ENCODE measurements around the gene CD58. TPM values are rescaled to one million over a fixed set of nuclear protein-coding genes. Genes with fewer than 3 reads are reported as not detected.

Gene CD58
- polyA plus RNA-seq, 4 donors: 11.1 to 19.6 (median 17.1) TPM

DNA sequence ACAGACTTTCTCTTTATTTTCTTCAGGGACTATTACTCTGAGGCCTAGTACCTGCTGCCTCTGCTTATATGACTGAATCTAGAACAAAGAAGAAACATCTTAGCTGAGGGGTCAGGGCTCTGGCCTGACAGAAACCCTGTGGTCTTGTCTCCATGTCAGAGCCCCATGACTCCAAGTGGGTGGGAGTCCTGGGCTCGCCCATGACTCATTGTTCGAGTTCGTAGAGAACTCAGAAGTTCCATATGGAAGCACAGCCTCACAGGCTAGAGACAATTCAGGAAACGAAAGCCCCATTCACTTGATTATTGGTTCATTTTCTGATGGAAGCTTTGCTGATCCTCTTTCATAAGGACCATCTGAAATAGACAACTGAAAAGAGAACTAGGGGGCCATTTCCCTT, 73.2 kb downstream of the CD58 start:
- DNase-seq (ENCODE audit: low read depth in 4 of 4, low spot score in 3 of 4): no peak

DNA sequence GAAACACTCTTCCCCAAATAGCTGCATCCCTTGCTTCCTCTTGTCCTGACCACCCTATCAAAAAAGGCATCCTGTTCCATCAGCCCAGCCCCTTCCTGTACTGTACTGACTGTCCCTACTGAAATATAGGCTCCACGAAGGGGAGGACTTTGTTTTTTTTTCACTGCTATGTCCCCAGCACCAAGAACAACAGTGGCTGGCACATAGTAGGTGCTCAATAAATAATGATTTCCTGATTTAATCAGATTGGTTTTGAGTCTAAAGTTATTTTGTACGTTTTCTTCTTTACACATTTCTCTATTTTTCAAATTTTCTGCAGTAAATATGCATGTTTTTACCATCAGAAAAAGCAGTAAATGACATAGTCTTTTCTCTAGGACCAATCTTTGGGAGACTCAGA, 73.9 kb downstream of the CD58 start:
- DNase-seq (ENCODE audit: low read depth in 4 of 4, low spot score in 3 of 4): no peak

DNA sequence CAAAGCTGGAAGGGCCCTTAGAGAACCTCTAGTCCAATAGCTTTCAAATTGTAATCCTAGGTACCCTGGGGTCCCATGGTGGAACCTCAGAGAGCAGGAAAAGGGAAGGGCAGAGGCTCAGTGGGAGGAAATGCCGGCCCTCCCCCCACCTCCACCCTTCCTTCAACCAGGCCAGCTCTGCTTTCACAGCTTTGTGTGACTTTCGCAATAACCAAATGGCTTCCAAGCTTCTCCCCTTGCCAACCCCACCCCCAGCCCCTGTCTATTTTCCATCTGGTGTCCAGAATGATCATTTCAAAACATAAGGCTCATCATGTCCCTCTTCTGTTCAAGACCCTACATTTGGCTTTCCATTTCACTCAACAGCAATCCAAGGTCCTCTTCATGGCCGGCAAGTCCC, 74.4 kb downstream of the CD58 start:
- no peak for DNase-seq (ENCODE audit: low read depth in 4 of 4, low spot score in 3 of 4)

DNA sequence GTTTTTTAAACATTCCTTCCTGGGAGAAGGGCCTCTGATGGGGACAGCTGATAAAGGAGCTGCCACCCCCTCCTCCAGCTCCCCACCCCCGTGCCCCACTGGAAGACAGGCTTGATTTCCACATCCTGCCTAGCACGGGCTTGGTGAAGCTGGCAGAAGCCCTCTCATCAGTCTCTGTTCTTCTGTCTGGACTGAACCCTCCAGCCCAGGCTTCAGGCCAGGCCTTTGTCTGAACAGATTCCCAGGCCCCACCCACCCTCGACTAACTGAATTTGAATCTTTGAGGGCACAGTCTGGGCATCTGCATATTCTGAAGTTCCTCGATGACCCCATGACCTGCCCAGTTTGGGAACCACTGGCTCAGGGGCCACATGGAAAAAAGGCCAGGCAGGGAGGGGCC, 75.3 kb downstream of the CD58 start:
- DNase-seq (ENCODE audit: low read depth in 4 of 4, low spot score in 3 of 4): no peak

DNA sequence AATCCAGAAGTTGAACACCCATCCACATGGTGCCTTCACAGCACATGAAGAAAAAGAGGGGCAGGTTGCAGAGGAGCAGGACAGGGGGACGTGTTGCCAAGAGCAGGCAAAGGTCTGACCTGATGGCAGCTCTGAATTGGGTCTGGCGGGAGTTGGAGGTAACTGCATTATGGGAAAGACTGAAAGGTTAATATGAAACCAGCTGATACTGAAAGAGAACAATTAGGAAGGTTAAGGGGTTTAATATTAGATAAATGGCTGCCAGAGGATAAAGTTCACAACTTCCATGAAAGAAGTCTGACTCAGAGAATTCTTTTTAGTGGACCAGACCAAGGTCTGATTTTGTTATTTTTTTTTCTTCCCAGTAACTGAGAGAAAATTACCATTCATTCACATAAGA, 76.1 kb downstream of the CD58 start:
- no peak for DNase-seq (ENCODE audit: low read depth in 4 of 4, low spot score in 3 of 4)

DNA sequence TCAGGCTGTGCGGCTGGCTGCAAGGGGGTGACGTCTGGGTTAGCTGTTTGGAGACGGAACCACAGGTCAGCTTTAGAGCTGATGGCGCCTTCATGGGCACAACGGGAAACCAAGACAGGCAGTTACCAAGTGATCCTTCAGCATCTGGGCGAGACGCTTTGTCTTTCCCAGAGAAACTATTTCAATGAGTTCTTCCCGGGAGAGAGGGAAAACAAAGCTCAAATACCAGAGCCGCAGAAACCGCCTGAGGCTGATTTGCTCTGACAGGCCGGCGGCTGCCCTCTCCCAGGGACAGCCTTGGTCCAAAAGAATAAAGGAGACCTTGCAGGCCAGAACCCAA, 76.5 kb downstream of the CD58 start:
- DNase-seq (ENCODE audit: low read depth in 4 of 4, low spot score in 3 of 4): no peak

DNA sequence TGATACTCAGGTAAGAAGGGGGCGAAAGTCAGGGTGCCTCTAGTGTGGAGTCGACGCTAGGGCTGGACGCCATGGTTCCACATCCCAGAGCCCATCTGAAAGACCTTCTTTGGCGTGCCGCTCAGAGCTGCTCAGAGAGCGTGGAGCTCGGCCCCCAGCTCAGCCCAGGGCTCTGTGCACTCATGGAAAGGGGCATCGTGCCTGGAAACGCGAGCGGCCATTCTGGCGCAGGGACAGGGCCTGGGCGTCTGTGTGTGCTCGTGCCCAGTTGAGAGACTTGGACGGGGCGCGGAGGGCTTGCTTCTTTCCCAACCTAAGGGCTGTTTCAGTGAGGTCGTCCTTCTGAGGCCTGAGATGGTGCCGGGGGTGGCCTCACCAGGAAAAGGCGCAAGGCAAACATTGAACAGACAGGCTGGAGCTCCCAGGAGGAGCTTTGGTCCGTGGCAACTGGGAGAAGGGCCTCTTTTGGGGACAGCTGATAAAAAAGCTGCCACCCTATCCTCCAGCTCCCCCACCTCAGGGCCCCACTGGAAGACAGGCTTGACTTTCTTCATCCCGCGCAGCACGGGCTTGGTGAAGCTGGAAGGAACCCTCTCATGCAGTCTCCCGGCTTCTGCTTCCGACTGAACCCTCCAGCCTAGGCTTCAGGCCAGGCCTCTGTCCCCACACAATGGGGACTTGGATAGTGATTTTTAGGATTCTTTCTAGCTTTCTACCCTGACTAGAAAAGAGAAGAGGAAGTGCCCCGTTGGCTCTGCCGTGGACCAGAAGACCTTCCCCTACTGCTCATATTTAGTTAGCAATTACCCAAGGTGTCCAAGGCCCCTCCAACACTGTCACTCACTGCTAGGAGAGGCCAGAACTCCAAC, 77.1 kb downstream of the CD58 start:
- no peak for DNase-seq (ENCODE audit: low read depth in 4 of 4, low spot score in 3 of 4)

DNA sequence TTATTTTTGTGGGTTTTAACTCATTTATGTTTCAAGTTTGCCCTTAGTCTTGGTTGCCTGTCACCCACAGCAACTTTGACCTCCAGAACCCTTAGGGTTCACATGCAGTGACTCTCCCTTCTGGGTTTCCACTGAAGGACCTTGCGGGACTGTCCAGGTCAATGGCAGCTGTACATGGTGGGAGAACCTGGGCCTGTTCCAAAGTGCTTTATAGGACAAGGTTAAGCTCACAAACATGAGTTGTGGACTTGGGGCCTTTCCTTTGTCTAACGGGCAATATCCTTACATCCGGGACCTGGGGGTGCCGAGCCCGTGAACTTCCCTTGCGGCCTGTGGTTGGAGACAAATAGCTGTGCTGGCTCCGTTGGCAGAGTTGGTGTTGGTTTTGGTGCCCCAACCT, 77.8 kb downstream of the CD58 start:
- DNase-seq (ENCODE audit: low read depth in 4 of 4, low spot score in 3 of 4): no peak

DNA sequence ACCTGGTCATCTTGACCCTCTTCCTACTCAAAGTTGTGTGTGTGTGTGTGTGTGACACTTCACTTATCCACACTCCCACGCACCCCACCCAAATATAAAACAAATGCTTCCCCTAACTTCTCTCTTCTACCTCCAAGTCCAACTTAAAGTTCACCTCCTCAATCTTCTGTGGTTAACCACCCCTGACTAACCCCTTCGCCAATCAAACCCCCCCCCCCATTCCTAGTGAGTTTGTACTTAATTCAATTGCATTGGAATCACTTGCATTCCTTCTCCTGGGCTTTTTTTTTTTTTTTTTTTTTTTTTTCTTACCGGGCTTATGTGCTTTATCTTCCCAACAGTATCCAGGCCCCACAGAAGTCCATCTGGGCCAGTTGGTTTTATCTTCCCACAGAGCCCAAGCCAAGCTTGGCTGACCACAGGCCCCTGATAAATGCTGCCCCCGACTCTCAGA, 78.4 kb downstream of the CD58 start:
- no peak for DNase-seq (ENCODE audit: low read depth in 4 of 4, low spot score in 3 of 4)

DNA sequence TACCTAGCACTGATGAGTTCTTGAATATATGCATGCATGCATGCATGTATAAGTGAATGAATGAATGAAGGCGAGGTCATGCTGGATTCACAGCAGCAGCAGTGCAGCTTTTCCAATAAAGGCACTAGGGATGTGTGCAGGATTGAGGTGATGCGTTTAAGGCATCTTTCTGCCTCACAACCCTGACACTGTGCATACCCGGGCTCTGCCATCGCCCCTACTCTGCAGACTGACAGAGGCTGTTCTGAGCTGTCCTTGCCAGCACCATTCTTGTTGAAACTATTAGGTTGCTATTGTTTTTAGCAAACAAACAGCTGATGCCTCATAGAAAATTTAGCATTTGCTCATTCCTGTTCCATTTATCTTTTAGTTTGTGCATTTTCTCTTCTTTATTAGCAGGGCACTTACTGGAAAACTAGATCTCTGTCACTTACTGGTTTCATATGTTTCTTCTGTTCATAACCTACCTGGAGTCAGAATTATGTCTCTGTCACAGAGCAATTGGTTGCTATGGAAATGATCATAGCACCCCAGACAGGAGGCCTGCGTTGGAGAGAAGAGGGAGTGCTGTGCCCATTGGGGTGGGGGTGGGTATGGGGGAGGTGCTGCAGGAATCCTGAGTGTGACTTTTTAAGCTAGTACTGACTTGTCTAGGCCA, 79.0 kb downstream of the CD58 start:
- DNase-seq (ENCODE audit: low read depth in 4 of 4, low spot score in 3 of 4): no peak

DNA sequence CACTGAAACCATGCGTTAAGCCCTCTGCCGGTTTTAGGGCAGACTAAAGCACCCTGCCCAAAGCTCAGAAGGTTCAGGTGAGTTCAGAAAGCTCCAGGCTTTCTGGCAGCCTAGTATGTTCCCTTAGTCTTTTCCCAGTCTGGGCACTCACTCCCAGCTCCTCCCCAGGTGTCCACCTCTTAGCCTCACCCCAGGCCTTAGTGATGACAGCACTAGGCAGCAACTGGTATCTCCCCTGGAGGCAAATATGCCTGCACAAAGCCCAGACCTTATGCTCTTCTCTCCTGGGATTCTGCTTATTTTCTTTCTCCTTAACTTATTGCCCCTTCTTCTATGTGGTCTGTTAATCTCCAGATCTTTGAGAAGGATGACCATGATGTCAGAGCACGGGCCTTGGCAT, 80.2 kb downstream of the CD58 start:
- no peak for DNase-seq (ENCODE audit: low read depth in 4 of 4, low spot score in 3 of 4)

DNA sequence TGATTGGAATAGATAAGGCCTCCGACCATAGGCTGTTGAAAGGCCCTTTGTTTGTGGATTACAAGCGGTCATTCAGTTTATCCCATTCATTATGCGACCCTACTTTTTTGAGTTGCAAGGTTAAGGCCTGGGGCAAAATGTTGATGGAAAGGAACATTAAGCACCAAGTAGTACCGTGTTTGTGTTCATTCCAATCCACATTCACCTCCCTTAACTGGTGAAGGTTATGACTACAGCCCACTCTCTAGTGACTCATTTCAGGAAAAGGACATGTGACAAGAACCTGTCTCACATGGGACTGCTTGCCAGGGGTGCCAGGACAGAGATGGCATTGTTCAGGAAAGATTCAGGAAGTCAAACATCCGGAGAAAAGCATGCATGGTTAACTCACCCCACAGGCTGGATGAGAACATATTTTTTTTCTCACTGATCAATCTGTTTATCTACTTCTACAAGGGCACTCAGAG, 81.6 kb downstream of the CD58 start:
- no peak for DNase-seq (ENCODE audit: low read depth in 4 of 4, low spot score in 3 of 4)

DNA sequence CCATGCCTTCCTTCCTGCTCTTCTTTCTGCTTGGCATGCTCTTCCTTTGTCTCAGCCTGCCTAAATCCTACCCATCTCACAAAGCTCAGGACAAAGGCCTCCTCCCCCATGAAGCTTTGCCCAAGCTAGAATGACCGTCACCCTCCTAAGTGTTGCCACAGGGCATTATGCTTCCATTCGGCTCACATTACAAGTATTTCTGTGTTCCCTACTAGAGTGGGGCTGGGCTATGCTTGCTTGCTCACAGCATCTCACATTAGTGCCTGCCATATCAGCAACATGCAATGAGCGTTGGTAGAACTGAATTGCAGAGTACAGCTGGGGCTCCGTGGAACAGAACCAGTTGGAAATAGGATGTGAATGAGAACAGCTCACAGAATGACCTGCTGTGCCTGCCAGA, 82.8 kb downstream of the CD58 start:
- DNase-seq (ENCODE audit: low read depth in 4 of 4, low spot score in 3 of 4): no peak

DNA sequence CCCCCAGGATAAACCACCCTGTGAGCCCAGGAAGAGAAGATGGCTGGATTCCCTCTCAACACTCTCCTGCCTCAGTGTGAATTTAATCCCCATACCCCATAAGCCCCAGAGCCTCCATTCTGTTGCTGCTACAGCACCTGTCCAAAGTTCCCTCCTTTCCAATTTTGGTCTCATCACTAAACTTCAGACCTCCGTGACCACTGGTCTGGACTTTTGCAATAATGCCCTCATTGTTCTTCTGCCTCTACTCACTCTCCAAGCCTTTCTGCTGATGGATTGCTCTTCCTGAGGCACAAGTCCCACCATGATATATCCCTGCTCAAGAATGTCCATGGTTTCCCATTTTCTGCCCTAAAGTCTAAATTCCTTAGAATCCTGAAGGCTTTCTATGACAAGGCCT, 83.2 kb downstream of the CD58 start:
- DNase-seq (ENCODE audit: low read depth in 4 of 4, low spot score in 3 of 4): no peak

DNA sequence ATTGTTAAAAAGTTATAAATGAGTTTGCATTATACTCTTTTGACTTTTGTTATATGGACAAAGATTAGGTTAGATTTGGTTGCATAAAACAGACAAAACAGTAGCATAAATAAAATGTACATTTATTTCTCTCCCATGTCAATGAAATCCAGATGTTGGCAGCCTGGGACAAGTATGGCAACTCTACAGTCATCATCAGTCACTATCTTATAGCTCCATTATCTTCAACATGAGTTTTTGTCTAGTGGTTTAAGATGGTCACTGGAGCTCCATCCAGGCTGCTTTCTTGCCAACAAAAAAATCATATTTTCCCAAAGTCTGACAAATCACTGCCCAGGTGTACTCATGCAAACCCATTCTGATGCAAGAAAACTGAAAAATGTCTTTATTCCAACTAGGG, 83.8 kb downstream of the CD58 start:
- no peak for DNase-seq (ENCODE audit: low read depth in 4 of 4, low spot score in 3 of 4)

DNA sequence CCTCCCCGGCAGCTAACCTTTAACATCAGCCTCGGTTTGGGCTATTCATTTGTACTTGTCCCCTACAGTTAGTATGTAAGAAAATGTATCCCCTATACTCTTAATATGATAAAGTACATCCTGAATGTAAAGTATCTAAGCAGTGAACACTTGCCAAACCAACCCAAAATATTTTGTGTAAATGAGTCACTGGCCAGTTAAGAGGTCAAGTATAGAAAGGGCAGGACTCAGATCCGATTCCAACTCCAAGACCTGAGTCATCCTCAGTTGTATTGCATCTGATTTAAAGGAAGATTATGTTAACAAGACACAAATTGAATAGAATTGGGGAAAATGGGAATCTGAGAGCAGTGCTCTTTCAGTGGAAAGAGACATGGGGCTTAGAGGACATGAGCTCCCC, 84.4 kb downstream of the CD58 start:
- DNase-seq (ENCODE audit: low read depth in 4 of 4, low spot score in 3 of 4): no peak

DNA sequence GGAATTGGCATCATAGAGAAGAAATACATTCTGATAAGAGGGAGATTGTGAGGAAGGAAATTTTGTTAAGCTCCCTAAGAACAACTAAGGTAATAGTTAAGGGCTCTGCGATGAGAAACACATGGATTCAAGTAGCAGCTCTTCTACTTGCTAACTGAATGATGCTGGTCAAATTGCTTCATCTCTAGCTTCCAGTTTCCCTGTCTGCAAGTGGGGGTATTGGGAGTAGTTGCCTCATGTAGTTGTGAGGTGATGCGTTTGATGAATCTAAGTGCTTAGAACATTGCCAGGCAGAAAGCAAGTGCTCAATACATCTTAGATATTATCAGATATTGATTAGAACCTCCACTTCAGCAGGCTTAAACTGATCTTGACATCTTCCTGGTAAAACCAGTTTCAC, 84.8 kb downstream of the CD58 start:
- no peak for DNase-seq (ENCODE audit: low read depth in 4 of 4, low spot score in 3 of 4)

DNA sequence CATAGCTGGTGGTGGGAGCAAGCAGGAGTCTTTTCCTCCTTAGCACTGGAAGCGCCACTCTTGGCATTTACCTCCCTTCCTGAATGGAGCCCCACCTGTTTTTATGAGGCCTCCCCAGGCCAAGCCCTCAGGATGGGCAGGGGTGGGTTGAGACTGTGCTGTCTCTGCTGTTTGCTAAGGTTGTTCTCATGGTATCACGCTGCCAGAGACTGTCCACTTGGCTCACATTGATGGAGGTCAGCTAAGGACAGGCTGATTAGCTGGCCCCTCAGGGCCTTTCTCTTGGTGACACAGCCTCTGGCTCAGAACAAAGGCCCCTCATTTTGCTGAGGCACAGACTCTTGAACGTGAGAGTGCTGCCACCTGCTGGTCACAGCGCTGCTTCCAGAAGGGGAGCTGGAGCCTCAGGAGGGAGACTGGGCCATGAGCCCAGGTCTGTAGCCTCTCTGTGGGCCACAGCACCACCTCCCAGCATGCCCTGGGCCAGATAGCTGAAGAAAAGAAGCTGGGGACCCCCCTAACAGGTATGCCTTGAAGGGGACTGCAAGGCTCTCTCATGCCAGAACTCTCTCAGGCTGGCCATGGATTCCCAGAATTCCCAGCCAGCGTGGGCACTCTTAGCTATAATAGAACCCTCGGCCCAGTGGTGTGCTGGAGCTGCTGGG, 85.6 kb downstream of the CD58 start:
- peak in 3 of 4 donors; percentile 74 to 78 (median 75) for DNase-seq (ENCODE audit: low read depth in 4 of 4, low spot score in 3 of 4)

DNA sequence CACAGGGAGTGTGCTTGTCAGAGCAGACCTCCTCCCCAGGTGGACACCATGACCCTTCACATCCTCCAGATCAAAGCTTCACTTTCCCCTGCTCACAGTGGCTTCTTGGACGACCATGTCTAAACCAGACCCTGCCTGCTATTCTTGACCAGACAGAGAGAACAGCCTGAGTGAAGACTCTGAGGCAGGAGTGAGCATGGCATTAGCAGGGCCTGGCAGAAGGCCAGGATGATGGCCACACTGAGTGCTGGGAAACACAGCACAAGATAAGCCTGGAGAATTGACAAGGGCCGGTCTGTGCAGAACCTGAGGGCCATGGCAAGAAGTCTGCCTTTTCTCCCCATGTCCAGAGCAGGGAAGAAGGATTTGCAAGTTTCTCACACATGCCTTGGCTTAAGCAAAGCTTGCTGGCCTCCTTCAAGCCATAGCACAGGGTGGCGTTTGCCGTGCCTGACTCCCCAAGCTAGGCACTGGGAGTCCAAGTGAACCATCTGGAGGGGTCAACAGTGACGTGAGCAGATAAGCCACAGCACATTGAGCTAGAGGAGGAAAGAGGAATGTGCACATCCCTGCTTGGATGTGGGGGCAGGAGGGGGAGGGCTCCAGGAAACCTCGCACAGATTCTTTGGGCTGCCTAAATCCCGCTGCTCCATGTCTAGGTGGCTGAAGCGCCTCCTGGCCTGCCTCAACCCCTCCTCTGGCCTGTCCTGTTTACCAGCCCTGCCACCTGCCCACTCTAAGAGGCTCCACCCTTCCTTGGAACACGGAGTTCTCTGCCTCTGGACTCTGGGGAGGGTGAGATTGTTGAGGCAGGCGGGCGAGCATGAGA, 87.1 kb downstream of the CD58 start:
- DNase-seq (ENCODE audit: low read depth in 4 of 4, low spot score in 3 of 4): no peak

DNA sequence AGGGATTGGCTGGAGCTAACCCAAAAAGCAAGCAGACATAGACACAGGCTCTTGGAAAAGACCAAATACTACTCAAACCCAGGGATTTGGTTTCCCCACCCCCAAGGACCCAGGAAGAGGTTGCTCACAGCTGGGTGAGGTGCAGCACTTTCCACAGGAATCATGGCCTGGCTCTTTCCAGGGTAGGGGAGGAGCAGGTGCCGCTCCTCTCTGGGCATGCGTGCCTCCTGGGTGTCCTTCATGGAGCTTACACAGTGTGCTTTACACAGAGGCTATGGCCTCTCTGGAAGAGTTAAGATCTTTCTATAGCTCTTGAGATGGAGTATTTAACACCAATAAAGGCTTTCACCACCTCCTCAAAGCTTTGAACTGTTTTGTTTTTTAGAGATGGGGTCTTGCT, 88.3 kb downstream of the CD58 start:
- no peak for DNase-seq (ENCODE audit: low read depth in 4 of 4, low spot score in 3 of 4)

DNA sequence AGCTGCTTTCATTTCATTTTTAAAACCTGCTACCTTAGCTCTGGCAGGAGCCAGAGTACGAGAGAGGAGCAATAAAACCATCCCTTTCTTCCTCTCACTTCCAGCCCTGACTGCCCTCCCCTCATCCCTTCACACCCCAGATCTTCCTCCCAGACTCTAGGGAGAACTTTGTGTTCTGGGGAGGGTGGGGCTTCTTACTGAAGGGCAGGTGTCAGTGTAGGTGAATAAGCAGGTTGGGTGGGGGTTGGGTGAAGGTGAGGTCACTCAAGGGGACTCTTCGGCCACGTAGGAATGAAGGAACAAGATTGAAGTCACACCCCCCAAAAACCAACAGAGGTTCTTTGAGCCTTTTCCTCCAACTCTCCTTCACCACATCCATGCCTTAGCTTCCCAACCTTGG, 88.9 kb downstream of the CD58 start:
- no peak for DNase-seq (ENCODE audit: low read depth in 4 of 4, low spot score in 3 of 4)

Data from left renal pelvis (tissue), 4 donors.